HPDE6-E6E7 (cell line): ENCODE data around the gene TMCC3.

ENCODE experiments used
- DNase-seq: peaks from one replicate; pipeline ENCODE4 v3.0.0; 2011; ENCODE audit warnings: missing footprints; ENCODE audit errors: extremely low spot score

Gene TMCC3

GRCh38 chr12:94673496-94673895 lies 23.1 kb upstream of the TMCC3 start:
- DNase-seq, result no peak

GRCh38 chr12:94671917-94672316 lies 21.6 kb upstream of the TMCC3 start:
- no peak for DNase-seq

GRCh38 chr12:94670898-94671297 lies 20.5 kb upstream of the TMCC3 start:
- DNase-seq, result no peak

GRCh38 chr12:94670075-94670474 lies 19.7 kb upstream of the TMCC3 start:
- DNase-seq, result no peak

DNA sequence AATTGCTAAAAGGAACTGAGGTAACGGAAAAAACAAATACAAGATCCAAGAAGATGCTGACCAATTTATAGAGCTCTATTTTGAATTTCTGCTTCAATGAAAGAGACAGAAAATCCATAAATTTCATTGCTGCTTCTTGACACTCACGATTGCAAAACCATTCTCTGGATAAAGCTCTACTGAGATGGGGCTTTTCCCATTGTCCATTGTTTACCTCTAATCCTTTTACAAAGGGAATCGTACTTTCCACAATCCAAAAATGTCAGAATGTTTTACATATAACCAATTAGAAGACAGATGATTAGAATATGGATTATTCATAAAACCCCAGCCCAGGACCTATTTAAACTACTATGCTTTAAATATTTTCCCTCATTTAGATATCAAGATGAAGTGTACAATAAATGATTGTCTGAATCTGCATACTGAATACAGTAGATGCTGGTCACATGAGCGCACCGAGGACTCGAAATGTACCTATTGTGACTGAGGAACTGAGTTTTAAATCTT lies 16.7 kb upstream of the TMCC3 start:
- no peak for DNase-seq

- no peak for DNase-seq
Measured at GRCh38 chr12:94666158-94666557, 15.8 kb upstream of the TMCC3 start.

GRCh38 chr12:94663702-94664101 lies 13.3 kb upstream of the TMCC3 start:
- DNase-seq, result no peak

- no peak for DNase-seq
Measured at GRCh38 chr12:94663071-94663470, 12.7 kb upstream of the TMCC3 start.

- no peak for DNase-seq
Measured at GRCh38 chr12:94660436-94660835, 10.1 kb upstream of the TMCC3 start.

- no peak for DNase-seq
Measured at GRCh38 chr12:94659346-94659930, 9.1 kb upstream of the TMCC3 start.

DNA sequence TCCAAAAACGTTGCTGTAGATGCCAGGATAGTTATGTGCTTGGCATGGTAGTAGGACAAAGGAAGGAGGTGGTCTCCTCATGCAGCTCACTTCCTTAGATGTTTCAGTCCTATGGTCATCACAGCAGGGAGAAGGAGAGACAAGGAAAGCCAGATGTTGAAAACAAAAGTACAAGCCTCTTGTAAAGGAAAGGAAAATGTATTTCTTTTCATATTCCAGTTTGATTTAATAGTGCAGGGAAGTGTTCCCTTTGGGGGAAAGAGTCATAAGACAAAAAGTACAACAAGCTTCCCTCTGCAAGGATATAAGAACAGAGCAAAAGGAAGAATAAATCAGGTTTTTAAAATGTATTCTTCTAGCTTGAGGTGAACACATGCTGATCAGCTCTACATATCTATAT lies 8.6 kb upstream of the TMCC3 start:
- DNase-seq, result no peak

DNA sequence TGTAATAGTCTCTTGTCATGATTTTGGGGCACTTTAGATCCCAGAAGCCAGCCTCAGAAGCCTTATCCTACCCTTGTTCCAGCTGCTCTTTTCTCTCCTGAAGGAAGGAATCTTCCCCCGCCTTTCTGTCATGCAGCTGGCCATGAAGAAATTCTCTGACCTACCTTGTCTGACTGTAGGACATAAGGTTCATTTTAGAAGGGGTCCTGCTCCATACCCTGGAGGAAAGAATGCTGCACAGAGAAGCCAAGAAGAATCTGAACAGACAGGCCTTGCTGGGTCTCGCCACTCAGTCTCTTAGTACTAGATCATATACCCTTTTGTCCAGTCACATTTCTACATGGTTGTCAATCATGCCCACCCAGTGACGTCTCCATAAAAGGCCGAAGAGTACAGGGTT lies 6.2 kb upstream of the TMCC3 start:
- DNase-seq, result no peak

GRCh38 chr12:94649349-94650142 lies 811 bp downstream of the TMCC3 start:
- DNase-seq, result peak; percentile 14

GRCh38 chr12:94648578-94648977 lies 1.8 kb downstream of the TMCC3 start:
- no peak for DNase-seq

DNA sequence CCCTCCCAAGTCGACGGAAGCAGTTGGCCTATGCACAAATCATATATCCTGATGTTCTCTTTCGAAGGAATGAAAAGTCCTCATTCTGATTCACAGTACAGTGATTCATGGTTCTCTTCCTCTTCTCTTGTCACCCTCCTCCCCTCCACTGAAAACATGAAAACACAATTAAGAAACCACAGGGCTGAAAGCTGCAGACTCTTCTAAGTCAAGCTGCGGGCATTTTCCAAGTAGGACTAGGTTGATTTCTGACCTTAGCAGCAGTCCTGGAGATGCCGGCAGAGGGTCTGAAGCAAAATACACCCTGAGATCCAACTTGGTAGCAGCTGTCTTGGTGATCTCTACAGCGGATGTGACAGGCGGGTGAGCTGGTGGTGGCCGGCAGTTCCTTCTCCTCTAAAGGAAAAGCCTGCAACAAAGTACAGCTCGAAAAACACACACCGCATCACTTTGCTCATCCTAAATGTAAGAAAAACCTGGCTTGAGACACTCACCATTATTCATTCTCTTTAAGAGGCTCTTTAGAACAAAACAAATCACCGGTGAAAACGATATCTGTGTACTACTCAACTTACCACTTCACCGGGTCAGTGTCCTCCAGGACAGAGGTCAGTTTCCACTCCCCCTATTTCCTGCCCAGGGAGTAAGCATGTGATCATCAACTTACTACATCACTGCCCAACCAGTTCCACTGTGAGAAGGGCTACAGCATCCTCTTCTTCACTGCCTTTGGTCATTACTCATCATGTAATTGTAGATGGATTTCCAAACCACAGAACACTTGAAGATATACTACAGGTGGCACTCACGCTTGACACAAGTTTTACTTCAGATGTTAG lies 6.0 kb downstream of the TMCC3 start:
- peak; percentile 78 for DNase-seq

- no peak for DNase-seq
Measured at GRCh38 chr12:94643606-94644005, 6.8 kb downstream of the TMCC3 start.

GRCh38 chr12:94641283-94641682 lies 9.1 kb downstream of the TMCC3 start:
- no peak for DNase-seq

DNA sequence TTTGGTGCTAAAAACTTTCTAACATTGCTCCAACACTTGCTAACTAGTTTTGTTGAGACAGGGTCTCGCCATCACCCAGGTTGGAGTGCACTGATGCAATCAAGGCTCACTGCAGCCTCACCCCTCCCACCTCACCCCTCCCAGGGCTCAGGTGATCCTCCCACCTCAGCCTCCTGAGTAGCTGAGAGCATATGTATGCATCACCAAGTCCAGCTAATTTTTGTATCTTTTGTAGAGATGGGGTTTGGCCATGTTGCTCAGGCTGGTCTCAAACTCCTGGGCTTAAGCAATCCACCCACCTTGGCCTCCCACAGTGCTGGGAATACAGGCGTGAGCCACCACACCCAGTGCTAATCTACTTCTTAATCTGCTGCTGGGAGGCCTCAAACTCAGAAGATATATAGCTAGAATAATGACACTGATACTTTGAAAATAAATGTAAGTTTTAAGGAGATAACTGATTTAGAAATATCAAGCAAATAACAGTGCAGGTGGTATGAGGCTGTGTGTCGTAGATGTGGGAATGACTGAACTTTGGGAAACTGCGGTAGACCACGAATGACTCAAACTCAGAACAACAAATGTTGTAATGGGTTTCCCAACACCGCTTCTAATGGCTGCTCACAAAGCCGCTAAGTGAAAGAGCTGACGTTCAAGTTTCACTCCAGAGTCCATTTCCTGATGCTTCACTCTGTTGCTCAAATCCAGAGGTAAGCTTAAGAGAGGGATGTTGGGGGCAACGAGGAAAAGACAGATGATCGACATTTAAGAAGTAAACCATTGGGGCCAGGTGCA lies 10.0 kb downstream of the TMCC3 start:
- DNase-seq, result no peak

GRCh38 chr12:94638521-94638920 lies 11.8 kb downstream of the TMCC3 start:
- no peak for DNase-seq

DNA sequence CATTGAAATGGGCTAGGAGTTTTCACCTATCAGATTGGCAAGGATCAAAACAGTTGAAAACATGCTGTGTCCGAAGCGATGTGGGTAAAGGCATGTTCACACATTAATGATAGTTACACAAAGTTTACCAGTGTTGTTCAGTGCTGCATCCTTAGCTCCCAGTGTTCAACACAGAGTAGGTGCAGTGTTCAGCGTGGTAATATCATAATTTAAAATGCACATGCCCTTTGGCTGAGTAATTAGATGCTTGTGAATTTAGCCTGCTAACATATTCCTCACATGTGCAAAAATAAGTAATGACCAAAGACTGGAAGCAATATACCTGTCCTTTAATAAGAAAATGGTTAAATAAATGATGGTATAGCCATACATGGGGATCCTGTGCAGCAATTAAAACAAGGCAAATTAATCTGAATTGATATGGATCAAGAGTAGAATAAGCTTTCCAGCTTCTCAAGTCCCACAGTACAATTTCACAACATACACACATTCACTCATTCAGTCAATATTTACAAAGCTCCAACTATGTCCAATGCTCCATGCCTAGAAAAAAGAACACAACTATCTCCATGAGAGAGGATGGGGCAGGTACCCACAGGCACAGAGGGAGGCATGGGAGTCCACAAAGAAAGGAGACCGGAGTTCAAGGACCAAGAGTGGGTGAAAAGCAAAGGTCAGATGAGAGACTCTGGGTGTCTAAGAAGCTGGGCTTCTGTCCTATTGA lies 12.8 kb downstream of the TMCC3 start:
- no peak for DNase-seq
